Activated naive CD4-positive, alpha-beta T cell treated with Interleukin-2 at 50 U/mL for 16 hours (primary cell): ENCODE measurements around the gene BMP7.
"Not testable (repeated sequence)": the region's sequence is repeated elsewhere in the genome, so short reads cannot be mapped to it uniquely, and the experiment has no call there.

Source experiments
- DNase-seq: peaks from one replicate; pipeline ENCODE4 v3.0.0-alpha.2; 2020

BMP7 gene

GRCh38 chr20:57164872-57165271, 101.6 kb downstream of the BMP7 start:
- no peak for DNase-seq

- no peak for DNase-seq
These were observed 103.4 kb downstream of the BMP7 start for GRCh38 chr20:57163041-57163440.

GRCh38 chr20:57162362-57162652, 104.1 kb downstream of the BMP7 start:
- DNase-seq = no peak

- DNase-seq = no peak
These were observed 104.7 kb downstream of the BMP7 start for GRCh38 chr20:57161478-57162361.

GRCh38 chr20:57160985-57161384, 105.5 kb downstream of the BMP7 start:
- DNase-seq = no peak

- DNase-seq = no peak
These were observed 106.4 kb downstream of the BMP7 start for GRCh38 chr20:57159945-57160610.

DNA sequence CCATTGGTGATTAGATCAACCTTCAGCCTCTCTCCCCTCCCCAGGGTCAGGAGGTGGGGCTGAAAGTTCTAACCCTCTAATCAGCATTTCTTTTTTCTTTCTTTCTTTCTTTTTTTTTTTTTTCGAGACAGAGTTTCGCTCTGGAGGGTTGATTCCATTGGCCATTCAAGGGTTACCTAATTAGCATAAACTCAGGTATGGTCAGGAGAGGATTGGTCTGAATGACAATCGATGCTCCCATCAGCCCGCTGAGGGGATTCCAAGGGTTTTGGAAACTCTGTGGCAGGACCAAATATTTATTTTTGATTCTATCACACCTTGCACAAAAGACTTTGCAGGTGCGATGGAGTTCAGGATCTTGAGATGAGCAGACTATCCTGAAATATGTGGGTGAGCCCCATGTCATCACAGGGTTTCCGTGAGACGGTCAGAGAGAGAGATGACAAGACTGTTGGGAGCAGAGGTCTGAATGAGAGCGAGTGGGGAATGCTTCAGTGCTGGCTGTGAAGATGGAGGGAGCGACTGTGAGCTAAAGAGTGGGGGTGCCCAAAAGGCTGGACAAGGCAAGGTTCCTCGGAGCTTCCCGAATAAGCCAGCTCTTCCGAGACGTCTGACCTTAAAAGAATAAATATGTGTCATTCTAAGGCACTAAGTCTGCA, 107.1 kb downstream of the BMP7 start:
- DNase-seq = no peak

DNA sequence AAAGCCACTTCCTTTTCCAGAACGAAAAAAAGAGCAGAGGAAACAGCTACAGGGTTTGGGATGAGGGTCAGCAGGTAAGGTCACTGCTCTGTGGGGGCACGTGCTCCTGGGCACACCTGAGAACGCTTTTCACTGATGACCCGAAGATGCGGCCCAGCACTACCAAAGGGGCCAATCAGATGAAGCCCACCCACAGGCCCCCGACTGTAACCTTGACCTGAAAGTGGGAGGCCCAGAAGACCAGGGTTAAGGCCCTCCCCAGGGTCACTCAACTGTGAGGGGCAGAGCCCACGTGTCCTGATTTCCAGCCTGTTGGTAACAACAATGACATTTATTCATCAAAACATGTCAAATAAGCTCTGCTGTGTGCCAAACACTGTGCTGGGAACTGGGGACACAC, 108.0 kb downstream of the BMP7 start:
- DNase-seq = no peak

DNA sequence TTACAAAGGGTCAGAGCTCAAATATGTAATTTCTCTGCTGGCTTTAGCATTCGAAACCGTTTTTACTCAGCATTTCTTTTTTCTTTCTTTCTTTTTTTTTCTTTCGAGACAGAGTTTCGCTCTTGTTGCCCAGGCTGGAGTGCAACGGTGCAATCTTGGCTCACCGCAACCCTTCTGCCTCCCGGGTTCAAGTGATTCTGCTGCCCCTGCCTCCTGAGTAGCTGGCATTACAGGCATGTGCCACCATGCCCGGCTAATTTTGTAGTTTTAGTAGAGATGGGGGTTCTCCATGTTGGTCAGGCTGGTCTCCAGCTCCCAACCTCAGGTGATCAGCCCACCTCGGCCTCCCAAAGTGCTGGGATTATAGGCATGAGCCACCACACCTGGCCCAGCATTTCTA, 108.7 kb downstream of the BMP7 start:
- not testable (repeated sequence) for DNase-seq

DNA sequence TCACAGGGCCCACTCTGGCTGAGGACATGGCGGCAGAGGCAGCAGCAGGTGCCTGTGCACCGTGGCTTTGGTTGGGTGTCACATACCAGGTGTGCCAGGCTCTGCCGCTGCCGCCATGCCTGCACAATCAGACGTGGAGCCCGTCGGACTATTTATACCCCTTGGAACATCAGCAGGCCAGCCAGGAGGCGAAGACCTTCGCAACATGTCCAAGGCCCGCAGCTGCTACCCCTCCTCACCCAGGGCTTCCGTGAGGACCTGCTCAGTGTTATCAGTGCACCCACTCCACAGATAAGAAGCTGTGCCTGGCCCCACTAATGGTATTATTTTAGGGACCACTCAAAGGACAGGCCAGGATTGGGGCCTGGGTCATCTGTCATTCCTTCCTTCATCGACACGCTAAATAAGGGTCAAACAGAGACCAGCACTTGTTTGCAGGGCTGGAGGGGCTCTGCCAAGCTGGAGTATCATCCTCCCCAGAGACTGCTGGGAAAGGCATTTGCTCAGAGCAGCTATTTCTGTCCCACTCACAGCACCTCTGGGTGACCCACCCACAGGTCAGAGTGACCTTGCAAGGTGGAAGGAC, 109.2 kb downstream of the BMP7 start:
- DNase-seq = no peak

GRCh38 chr20:57156011-57156729, 110.3 kb downstream of the BMP7 start:
- DNase-seq = no peak

GRCh38 chr20:57155415-57155814, 111.0 kb downstream of the BMP7 start:
- no peak for DNase-seq

DNA sequence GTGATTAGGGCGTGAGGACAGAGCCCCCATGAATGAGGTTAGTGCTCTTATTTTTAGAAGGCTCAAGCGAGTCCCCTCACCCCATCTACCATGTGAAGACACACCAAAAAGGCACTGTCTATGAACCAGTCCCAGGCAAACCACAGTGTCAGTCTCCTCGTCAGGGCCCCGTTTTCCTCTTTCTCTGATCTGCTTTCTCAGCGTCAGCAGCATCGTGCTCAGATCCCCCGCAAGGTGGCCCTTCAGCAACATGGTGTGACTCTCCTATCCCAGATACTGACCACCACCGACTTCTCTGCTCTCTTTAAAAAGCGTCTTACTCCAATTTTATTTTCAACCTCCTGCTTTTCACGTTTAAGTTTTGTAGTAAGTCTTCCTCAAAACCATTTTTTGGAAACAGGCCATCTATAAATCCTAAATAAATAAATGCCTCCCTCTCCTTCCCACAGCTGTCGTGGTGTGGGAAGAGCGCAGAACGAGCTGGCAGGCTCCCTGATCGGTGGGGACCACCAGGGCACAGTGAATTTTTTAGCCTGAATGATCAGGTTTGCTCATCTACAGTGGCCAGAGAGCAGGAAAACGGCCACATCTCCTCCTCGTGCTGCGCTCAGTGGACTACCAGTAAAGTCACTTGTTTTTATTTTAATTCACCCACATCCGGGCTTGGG, 113.1 kb downstream of the BMP7 start:
- no peak for DNase-seq

GRCh38 chr20:57152557-57152956, 113.9 kb downstream of the BMP7 start:
- no peak for DNase-seq

DNA sequence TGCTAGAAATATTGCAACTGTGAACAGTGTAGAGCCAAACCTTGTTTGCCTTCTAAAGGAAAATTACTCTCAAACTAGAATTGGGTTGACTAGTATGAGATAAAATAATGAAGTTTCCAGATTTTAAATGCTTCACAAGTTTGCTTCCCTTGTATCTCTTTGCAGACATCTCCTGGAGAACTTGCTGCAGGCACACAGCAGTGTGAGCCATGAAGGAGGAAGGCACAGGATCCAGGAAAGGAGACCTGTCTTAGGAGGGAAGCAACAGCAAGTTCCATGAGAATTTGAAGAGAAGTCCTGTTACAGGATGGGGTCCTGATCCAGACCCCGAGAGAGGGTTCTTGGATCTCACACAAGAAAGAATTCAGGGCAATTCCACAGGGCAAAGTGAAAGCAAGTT, 115.9 kb downstream of the BMP7 start:
- DNase-seq = no peak

GRCh38 chr20:57148263-57148662, 118.2 kb downstream of the BMP7 start:
- no peak for DNase-seq

- DNase-seq = no peak
These were observed 119.3 kb downstream of the BMP7 start for GRCh38 chr20:57147185-57147584.

- DNase-seq = no peak
These were observed 120.3 kb downstream of the BMP7 start for GRCh38 chr20:57146155-57146554.

GRCh38 chr20:57145089-57145631, 121.3 kb downstream of the BMP7 start:
- DNase-seq = no peak

- no peak for DNase-seq
These were observed 123.3 kb downstream of the BMP7 start for GRCh38 chr20:57143173-57143572.

DNA sequence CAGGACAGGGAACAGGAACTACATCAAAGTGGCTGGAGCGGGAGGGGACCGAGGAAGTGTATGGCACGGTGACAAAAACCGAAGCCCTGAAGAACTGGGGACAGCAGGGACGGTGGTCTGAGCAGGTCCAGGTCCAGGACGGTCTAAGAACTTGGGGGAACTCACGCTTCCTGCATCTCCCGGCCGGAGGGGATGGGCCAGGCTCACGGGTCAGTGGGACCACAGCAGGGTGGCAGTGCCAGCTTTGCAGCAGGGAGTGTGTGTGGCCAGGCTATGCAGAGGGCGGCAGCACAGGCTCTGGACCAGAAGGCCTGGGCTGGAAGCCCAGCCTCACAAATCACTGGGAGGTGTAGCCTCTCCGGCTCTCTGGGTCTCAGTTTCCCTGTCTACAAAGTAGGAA, 123.8 kb downstream of the BMP7 start:
- no peak for DNase-seq

DNA sequence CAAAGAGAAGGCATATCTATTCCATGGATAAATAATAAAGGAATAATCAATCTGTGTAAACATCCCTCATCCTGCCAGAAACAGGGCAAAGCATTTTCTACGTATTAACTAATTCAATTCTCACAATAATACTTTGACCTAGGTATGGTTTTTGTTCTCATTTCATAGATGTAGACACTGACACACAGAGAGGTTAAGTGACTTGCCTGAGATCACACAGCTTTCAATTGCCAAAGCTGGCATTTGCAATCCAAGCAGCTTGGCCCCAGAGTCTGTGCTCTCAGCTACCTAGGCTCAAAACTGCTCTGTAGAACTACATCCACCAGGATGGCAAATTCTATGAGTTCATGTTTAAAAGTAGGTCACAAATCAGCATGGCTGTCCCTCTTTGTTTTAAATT, 124.9 kb downstream of the BMP7 start:
- DNase-seq = no peak
